ENCODE data around the gene MYO7B. TPM values are rescaled to one million over a fixed set of nuclear protein-coding genes. Genes with fewer than 3 reads are reported as not detected.

MYO7B gene
- total RNA-seq, 1 donor = under 0.01 TPM

DNA sequence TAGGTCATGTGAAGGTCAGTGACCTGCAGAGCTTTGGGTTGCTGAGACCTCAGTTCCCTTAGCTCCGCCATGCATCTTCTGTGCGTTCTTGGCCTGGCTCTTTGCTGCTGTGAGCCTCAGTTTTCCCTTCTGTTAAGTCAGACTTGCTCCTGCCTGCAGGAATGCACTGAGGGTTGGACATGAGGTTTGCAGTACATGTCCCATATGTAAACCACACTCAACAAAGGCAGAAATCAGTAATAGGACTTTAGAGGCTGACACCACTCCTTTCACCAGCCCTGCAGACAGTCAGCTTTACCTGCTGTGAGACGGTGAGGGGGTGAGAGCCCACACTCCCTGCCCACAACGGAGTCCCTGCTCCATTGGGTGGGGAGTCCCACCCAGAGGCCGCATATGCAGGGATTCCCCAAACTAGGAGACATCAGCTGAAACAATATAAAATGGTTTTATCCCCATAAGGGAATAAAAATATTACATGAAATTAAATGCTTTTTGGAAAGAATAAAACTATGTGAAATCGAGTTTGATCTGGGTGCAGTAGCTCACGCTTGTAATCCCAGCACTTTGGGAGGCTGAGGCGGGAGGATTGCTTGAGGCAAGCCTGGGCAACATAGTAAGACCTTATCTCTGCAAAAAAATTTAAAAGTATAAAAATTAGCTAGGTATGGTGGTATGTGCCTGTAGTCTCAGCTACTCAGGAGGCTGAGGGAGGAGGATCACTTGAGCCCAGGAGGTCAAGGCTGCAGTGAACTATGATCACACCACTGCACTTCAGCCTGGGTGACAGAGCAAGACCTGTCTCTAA, 55.1 kb downstream of the MYO7B start:
- Histone ChIP-seq H4K20me1 (ENCODE audit: insufficient read depth, low read length) (no peaks in the 10 kb centered on the region), H2AFZ (ENCODE audit: low read length) (no peak overlapping the region), H3K27me3 (ENCODE audit: insufficient read depth, low read length) (no peaks in the 10 kb centered on the region), H3K4me3 (ENCODE audit: insufficient read depth, low read length) (no peak overlapping the region), H3K27ac (ENCODE audit: low read depth, low read length) (no peak overlapping the region), H3K4me1 (ENCODE audit: insufficient read depth, low read length) (no peaks in the 10 kb centered on the region), H3K4me2 (ENCODE audit: insufficient read depth, low read length) (no peak overlapping the region), H3K79me2 (ENCODE audit: insufficient read depth, low read length) (no peaks in the 10 kb centered on the region), H3K36me3 (ENCODE audit: insufficient read depth, low read length) (no peaks in the 10 kb centered on the region), H3K9me3 (ENCODE audit: low read depth, low read length) (no peaks in the 10 kb centered on the region)
- TF ChIP-seq, protein P1, sequence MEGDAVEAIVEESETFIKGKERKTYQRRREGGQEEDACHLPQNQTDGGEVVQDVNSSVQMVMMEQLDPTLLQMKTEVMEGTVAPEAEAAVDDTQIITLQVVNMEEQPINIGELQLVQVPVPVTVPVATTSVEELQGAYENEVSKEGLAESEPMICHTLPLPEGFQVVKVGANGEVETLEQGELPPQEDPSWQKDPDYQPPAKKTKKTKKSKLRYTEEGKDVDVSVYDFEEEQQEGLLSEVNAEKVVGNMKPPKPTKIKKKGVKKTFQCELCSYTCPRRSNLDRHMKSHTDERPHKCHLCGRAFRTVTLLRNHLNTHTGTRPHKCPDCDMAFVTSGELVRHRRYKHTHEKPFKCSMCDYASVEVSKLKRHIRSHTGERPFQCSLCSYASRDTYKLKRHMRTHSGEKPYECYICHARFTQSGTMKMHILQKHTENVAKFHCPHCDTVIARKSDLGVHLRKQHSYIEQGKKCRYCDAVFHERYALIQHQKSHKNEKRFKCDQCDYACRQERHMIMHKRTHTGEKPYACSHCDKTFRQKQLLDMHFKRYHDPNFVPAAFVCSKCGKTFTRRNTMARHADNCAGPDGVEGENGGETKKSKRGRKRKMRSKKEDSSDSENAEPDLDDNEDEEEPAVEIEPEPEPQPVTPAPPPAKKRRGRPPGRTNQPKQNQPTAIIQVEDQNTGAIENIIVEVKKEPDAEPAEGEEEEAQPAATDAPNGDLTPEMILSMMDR (IDR thresholded peaks at IDR 0.05; ENCODE audit: extremely low read depth, low read depth, low read length) = no peak
- DNase-seq (ENCODE audit: insufficient read length, low spot score, missing footprints) = peak; percentile 57

- peak; percentile 96 for DNase-seq (ENCODE audit: insufficient read length, low spot score, missing footprints)
- H3K27me3 ChIP-seq (ENCODE audit: insufficient read depth, low read length) = no peaks in the 10 kb centered on the region
- TF ChIP-seq, protein P1 (IDR thresholded peaks at IDR 0.05; ENCODE audit: extremely low read depth, low read depth, low read length) = peak; percentile 98
- H2AFZ ChIP-seq (ENCODE audit: low read length) = peak overlapping the region; percentile 85
- H4K20me1 ChIP-seq (ENCODE audit: insufficient read depth, low read length) = no peaks in the 10 kb centered on the region
- no peaks in the 10 kb centered on the region for H3K4me1 ChIP-seq (ENCODE audit: insufficient read depth, low read length)
- H3K79me2 ChIP-seq (ENCODE audit: insufficient read depth, low read length) = no peaks in the 10 kb centered on the region
- H3K4me3 ChIP-seq (ENCODE audit: insufficient read depth, low read length) = no peak overlapping the region
- no peak overlapping the region for H3K4me2 ChIP-seq (ENCODE audit: insufficient read depth, low read length)
- no peaks in the 10 kb centered on the region for H3K36me3 ChIP-seq (ENCODE audit: insufficient read depth, low read length)
- H3K27ac ChIP-seq (ENCODE audit: low read depth, low read length) = no peak overlapping the region
- H3K9me3 ChIP-seq (ENCODE audit: low read depth, low read length) = no peaks in the 10 kb centered on the region
These were observed 55.9 kb downstream of the MYO7B start for GRCh38 chr2:127591221-127591923.

GRCh38 chr2:127592761-127593227, 57.3 kb downstream of the MYO7B start:
- peak; percentile 47 for DNase-seq (ENCODE audit: insufficient read length, low spot score, missing footprints)
- Histone ChIP-seq H3K27ac (ENCODE audit: low read depth, low read length) (no peak overlapping the region), H4K20me1 (ENCODE audit: insufficient read depth, low read length) (no peaks in the 10 kb centered on the region), H3K4me3 (ENCODE audit: insufficient read depth, low read length) (no peak overlapping the region), H3K9me3 (ENCODE audit: low read depth, low read length) (no peaks in the 10 kb centered on the region), H3K4me2 (ENCODE audit: insufficient read depth, low read length) (no peak overlapping the region), H3K79me2 (ENCODE audit: insufficient read depth, low read length) (no peaks in the 10 kb centered on the region), H3K27me3 (ENCODE audit: insufficient read depth, low read length) (no peaks in the 10 kb centered on the region), H3K36me3 (ENCODE audit: insufficient read depth, low read length) (no peaks in the 10 kb centered on the region), H3K4me1 (ENCODE audit: insufficient read depth, low read length) (peaks cover 3% of the 10 kb centered on the region), H2AFZ (ENCODE audit: low read length) (no peak overlapping the region)
- TF ChIP-seq, protein P1 (IDR thresholded peaks at IDR 0.05; ENCODE audit: extremely low read depth, low read depth, low read length) = no peak
